Neural cell (in vitro differentiated cells): ENCODE data around the gene PTPRN2. TPM values are rescaled to one million over a fixed set of nuclear protein-coding genes. Genes with fewer than 3 reads are reported as not detected.
"Not testable (repeated sequence)": the region's sequence is repeated elsewhere in the genome, so short reads cannot be mapped to it uniquely, and the experiment has no call there.

ENCODE experiments used
- H2AFZ ChIP-seq: fragments of 200-600, 300-800 bp; sonication (generic), shearing (Covaris generic); 2 replicates; pipeline ENCODE4 v1.6.0; 2014; ENCODE audit warnings: low read depth, mild to moderate bottlenecking, antibody characterized with exemption, low read length, moderate library complexity
- H3F3A ChIP-seq: fragments of 200-600 bp; shearing (Covaris generic); 2 replicates; pipeline ENCODE4 v1.6.1; 2016; ENCODE audit warnings: mild to moderate bottlenecking, moderate library complexity, mixed read lengths, antibody characterized with exemption, low read length; ENCODE audit not compliant: insufficient read depth, poor library complexity, severe bottlenecking
- H3K27ac ChIP-seq: fragments of 200-600, 300-800 bp; sonication (generic), shearing (Covaris generic); 2 replicates; pipeline ENCODE4 v1.5.1; 2014; ENCODE audit warnings: mild to moderate bottlenecking, low read length, moderate library complexity
- H3K27me3 ChIP-seq: fragments of 300-800, 200-600 bp; sonication (generic), shearing (Covaris generic); 2 replicates; pipeline ENCODE4 v1.6.0; 2014; ENCODE audit warnings: mild to moderate bottlenecking, low read depth, low read length, moderate library complexity; ENCODE audit not compliant: insufficient read depth
- H3K36me3 ChIP-seq: fragments of 300-800, 200-600 bp; sonication (generic), shearing (Covaris generic); 2 replicates; pipeline ENCODE4 v1.5.1; 2014; ENCODE audit warnings: mild to moderate bottlenecking, antibody characterized with exemption, low read length, moderate library complexity; ENCODE audit not compliant: insufficient read depth
- H3K4me2 ChIP-seq: fragments of 300-800, 200-600 bp; sonication (generic), shearing (Covaris generic); 2 replicates; pipeline ENCODE4 v1.6.0; 2014; ENCODE audit warnings: mild to moderate bottlenecking, low read length
- H3K4me3 ChIP-seq: fragments of 300-800, 200-600 bp; sonication (generic), shearing (Covaris generic); 2 replicates; pipeline ENCODE4 v1.5.1; 2014; ENCODE audit warnings: mild to moderate bottlenecking, low read length, moderate library complexity
- H3K79me2 ChIP-seq: fragments of 200-600 bp; shearing (Covaris generic); replicated peaks from 2 replicates; pipeline ENCODE4 v1.6.0; 2014; ENCODE audit warnings: mild to moderate bottlenecking, low read length, moderate library complexity; ENCODE audit not compliant: insufficient read depth
- H3K9ac ChIP-seq: fragments of 300-800, 200-600 bp; sonication (generic), shearing (Covaris generic); 2 replicates; pipeline ENCODE4 v1.6.1; 2016; ENCODE audit warnings: mild to moderate bottlenecking, low read length, mixed read lengths
- H3K9me2 ChIP-seq: fragments of 200-600 bp; shearing (Covaris generic); 2 replicates; pipeline ENCODE4 v1.6.1; 2016; ENCODE audit warnings: mild to moderate bottlenecking, low read length, mixed read lengths; ENCODE audit not compliant: insufficient read depth
- H3K9me3 ChIP-seq: fragments of 200-600, 300-800 bp; sonication (generic), shearing (Covaris generic); 2 replicates; pipeline ENCODE4 v1.6.1; 2016; ENCODE audit warnings: mild to moderate bottlenecking, mixed run types, low read length, moderate library complexity, mixed read lengths
- H4K20me1 ChIP-seq: fragments of 200-600 bp; shearing (Covaris generic); 2 replicates; pipeline ENCODE4 v1.6.1; 2016; ENCODE audit warnings: mild to moderate bottlenecking, mixed run types; ENCODE audit not compliant: insufficient read depth
- EP300 ChIP-seq: fragments of 450-650 bp; conservative IDR thresholded peaks from 2 replicates; pipeline ENCODE4 v1.6.1; 2014; ENCODE audit warnings: antibody characterized with exemption, mild to moderate bottlenecking, moderate library complexity; ENCODE audit not compliant: poor library complexity, severe bottlenecking
- EZH2 ChIP-seq: fragments of 200-600, 300-800 bp; shearing (Covaris generic), sonication (generic); IDR thresholded peaks from 2 replicates; pipeline ENCODE4 v1.6.1; 2014; ENCODE audit warnings: antibody characterized with exemption, low read length, borderline replicate concordance, mild to moderate bottlenecking; ENCODE audit not compliant: insufficient read depth, poor library complexity, severe bottlenecking
- MXI1 ChIP-seq: fragments of 450-650 bp; conservative IDR thresholded peaks from 2 replicates; pipeline ENCODE4 v1.6.1; 2014; ENCODE audit warnings: antibody characterized with exemption, mild to moderate bottlenecking; ENCODE audit not compliant: poor library complexity, severe bottlenecking
- POLR2AphosphoS5 ChIP-seq: IDR thresholded peaks from 2 replicates; pipeline ENCODE4 v1.6.1; 2012
- RAD21 ChIP-seq: fragments of 450-650 bp; conservative IDR thresholded peaks from 2 replicates; pipeline ENCODE4 v1.6.1; 2014; ENCODE audit warnings: antibody characterized with exemption, mild to moderate bottlenecking, moderate library complexity
- SMC3 ChIP-seq: fragments of 450-650 bp; conservative IDR thresholded peaks from 2 replicates; pipeline ENCODE4 v1.6.1; 2014; ENCODE audit warnings: antibody characterized with exemption, mild to moderate bottlenecking, moderate library complexity; ENCODE audit not compliant: poor library complexity
- TAF1 ChIP-seq: IDR thresholded peaks from 2 replicates; pipeline ENCODE4 v1.6.1; 2012; ENCODE audit warnings: low read depth
- polyA plus RNA-seq: library from polyadenylated mRNA; depleted of rRNA; stranded (reverse); fragments of >200 nt; gene quantifications from 2 replicates; pipeline ENCODE4 v1.2.3, GENCODE V29; 2014
- TF ChIP-seq, protein P1 (sequence below): fragments of 450-650 bp; IDR thresholded peaks from 2 replicates; pipeline ENCODE4 v1.5.1; 2014; ENCODE audit warnings: antibody characterized with exemption, mild to moderate bottlenecking, moderate library complexity; ENCODE audit not compliant: poor library complexity, severe bottlenecking
- TF ChIP-seq, protein P2 (sequence below): IDR thresholded peaks from 2 replicates; pipeline ENCODE4 v1.6.1; 2012; ENCODE audit warnings: borderline replicate concordance

PTPRN2 gene
- polyA plus RNA-seq, 1 donor from 2014 or later = 31.0 TPM

- H3F3A ChIP-seq = no peaks in the 10 kb centered on the region
- H3K9me2 ChIP-seq = no peaks in the 10 kb centered on the region
- H3K4me3 ChIP-seq = no peak overlapping the region
- H2AFZ ChIP-seq = no peak overlapping the region
- no peaks in the 10 kb centered on the region for H3K36me3 ChIP-seq
- no peak overlapping the region for H3K27ac ChIP-seq
- H3K79me2 ChIP-seq = no peaks in the 10 kb centered on the region
- no peak for TF ChIP-seq POLR2AphosphoS5
- no peak for TF ChIP-seq MXI1
- no peak for TF ChIP-seq EP300
- TF ChIP-seq SMC3 = no peak
- TF ChIP-seq, protein P1, sequence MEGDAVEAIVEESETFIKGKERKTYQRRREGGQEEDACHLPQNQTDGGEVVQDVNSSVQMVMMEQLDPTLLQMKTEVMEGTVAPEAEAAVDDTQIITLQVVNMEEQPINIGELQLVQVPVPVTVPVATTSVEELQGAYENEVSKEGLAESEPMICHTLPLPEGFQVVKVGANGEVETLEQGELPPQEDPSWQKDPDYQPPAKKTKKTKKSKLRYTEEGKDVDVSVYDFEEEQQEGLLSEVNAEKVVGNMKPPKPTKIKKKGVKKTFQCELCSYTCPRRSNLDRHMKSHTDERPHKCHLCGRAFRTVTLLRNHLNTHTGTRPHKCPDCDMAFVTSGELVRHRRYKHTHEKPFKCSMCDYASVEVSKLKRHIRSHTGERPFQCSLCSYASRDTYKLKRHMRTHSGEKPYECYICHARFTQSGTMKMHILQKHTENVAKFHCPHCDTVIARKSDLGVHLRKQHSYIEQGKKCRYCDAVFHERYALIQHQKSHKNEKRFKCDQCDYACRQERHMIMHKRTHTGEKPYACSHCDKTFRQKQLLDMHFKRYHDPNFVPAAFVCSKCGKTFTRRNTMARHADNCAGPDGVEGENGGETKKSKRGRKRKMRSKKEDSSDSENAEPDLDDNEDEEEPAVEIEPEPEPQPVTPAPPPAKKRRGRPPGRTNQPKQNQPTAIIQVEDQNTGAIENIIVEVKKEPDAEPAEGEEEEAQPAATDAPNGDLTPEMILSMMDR = no peak
- TF ChIP-seq RAD21 = no peak
- TF ChIP-seq, protein P2, sequence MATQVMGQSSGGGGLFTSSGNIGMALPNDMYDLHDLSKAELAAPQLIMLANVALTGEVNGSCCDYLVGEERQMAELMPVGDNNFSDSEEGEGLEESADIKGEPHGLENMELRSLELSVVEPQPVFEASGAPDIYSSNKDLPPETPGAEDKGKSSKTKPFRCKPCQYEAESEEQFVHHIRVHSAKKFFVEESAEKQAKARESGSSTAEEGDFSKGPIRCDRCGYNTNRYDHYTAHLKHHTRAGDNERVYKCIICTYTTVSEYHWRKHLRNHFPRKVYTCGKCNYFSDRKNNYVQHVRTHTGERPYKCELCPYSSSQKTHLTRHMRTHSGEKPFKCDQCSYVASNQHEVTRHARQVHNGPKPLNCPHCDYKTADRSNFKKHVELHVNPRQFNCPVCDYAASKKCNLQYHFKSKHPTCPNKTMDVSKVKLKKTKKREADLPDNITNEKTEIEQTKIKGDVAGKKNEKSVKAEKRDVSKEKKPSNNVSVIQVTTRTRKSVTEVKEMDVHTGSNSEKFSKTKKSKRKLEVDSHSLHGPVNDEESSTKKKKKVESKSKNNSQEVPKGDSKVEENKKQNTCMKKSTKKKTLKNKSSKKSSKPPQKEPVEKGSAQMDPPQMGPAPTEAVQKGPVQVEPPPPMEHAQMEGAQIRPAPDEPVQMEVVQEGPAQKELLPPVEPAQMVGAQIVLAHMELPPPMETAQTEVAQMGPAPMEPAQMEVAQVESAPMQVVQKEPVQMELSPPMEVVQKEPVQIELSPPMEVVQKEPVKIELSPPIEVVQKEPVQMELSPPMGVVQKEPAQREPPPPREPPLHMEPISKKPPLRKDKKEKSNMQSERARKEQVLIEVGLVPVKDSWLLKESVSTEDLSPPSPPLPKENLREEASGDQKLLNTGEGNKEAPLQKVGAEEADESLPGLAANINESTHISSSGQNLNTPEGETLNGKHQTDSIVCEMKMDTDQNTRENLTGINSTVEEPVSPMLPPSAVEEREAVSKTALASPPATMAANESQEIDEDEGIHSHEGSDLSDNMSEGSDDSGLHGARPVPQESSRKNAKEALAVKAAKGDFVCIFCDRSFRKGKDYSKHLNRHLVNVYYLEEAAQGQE = no peak
- no peak for TF ChIP-seq TAF1
- H3K9ac ChIP-seq = no peak overlapping the region
- H4K20me1 ChIP-seq = no peaks in the 10 kb centered on the region
- H3K4me2 ChIP-seq = no peak overlapping the region
- H3K27me3 ChIP-seq = no peaks in the 10 kb centered on the region
- H3K9me3 ChIP-seq = no peaks in the 10 kb centered on the region
Observed at GRCh38 chr7:157727964-157728615, 859.5 kb downstream of the PTPRN2 start.

DNA sequence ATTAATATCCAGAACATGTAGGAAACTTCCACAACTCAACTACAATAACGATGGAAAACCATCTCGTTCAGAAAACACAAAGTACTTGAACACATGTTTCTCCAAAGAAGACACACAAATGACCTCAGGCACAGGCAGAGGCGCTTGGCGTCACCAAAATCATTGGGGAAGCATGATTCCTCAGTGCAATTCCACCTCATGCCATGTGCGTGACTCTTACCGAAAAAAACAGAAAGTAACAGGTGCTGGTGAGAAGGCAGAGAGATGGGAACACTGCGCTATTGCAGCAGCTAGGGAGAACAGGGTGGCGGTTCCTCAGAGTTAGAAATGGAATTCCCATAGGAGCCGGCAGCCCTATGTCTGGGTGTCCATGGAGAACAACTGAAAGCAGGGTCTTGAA is 860.9 kb downstream of the PTPRN2 start:
- no peak overlapping the region for H3K27ac ChIP-seq
- no peak overlapping the region for H3K4me2 ChIP-seq
- no peak overlapping the region for H3K4me3 ChIP-seq
- no peaks in the 10 kb centered on the region for H3K79me2 ChIP-seq
- no peaks in the 10 kb centered on the region for H4K20me1 ChIP-seq
- no peaks in the 10 kb centered on the region for H3F3A ChIP-seq
- H3K9ac ChIP-seq = no peak overlapping the region
- H3K36me3 ChIP-seq = no peaks in the 10 kb centered on the region
- no peak overlapping the region for H2AFZ ChIP-seq
- no peaks in the 10 kb centered on the region for H3K9me2 ChIP-seq
- no peak for TF ChIP-seq SMC3
- TF ChIP-seq, protein P2 = no peak
- no peak for TF ChIP-seq EZH2
- no peak for TF ChIP-seq RAD21
- TF ChIP-seq TAF1 = no peak
- no peak for TF ChIP-seq MXI1
- TF ChIP-seq EP300 = no peak
- TF ChIP-seq POLR2AphosphoS5 = no peak
- TF ChIP-seq, protein P1 = no peak
- no peaks in the 10 kb centered on the region for H3K9me3 ChIP-seq
- H3K27me3 ChIP-seq = no peaks in the 10 kb centered on the region

DNA sequence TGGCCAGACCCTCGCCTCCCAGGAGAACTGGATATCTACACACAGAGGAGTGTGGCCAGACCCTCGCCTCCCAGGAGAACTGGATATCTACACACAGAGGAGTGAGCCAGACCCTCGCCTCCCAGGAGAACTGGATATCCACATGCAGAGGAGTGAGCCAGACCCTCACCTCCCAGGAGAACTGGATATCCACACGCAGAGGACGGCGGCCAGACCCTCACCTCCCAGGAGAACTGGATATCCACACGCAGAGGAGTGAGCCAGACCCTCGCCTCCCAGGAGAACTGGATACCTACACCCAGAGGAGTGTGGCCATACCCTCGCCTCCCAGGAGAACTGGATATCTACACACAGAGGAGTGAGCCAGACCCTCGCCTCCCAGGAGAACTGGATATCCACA is 862.3 kb downstream of the PTPRN2 start:
- H3K9ac ChIP-seq, H3K36me3 ChIP-seq, H4K20me1 ChIP-seq, H3K27ac ChIP-seq, H3K4me2 ChIP-seq, H3K79me2 ChIP-seq, H2AFZ ChIP-seq, H3K9me2 ChIP-seq, H3F3A ChIP-seq, H3K4me3 ChIP-seq, H3K27me3 ChIP-seq, H3K9me3 ChIP-seq: not testable (repeated sequence)
